ENCODE data around the gene C2orf80.
"Not testable (repeated sequence)": the region's sequence is repeated elsewhere in the genome, so short reads cannot be mapped to it uniquely, and the experiment has no call there.

C2orf80 gene

DNA sequence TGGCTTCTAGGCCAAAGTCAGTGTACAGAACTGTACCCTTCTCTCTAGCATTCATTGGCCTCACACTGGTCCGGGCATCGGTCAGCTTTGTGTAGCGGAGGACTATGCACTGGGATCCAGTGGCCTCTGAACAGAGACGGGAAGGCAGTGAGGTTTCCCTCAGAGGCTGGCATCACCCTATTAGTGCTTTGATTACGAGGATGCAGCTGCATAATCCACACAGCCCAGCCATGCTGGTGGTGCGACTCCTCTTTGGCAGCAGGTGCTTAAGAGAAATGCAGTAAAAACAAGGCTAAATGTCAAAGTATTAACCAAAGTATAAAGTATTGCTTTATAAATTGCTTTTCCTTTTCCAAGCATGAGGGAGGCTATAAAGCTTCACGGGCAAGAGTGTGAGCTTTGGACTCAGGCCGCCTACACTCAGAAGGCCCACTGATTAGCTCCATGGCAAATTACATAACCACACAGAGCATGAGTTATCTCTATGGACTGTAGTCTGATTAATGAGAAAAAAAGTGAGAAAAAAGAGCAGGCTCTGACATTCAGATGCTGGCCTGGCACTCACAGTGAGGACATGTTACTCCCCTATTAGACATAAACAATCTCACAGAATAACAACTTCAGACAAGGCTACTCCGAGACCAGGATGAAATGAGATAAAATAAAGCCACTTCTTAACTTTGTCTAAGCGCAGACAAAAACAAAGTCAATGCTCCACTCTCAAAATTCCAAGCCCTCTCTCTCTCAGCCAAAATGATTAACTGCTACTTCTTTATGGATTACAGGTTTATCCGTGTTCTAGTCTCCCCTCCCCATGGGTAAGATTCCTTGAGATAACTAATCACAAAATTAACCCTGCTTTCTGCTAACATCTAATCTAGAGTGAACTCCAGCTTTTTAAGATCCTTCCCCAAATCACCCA lies 53.8 kb downstream of the C2orf80 start:
- DNase-seq (ENCODE audit: low spot score): no peak

DNA sequence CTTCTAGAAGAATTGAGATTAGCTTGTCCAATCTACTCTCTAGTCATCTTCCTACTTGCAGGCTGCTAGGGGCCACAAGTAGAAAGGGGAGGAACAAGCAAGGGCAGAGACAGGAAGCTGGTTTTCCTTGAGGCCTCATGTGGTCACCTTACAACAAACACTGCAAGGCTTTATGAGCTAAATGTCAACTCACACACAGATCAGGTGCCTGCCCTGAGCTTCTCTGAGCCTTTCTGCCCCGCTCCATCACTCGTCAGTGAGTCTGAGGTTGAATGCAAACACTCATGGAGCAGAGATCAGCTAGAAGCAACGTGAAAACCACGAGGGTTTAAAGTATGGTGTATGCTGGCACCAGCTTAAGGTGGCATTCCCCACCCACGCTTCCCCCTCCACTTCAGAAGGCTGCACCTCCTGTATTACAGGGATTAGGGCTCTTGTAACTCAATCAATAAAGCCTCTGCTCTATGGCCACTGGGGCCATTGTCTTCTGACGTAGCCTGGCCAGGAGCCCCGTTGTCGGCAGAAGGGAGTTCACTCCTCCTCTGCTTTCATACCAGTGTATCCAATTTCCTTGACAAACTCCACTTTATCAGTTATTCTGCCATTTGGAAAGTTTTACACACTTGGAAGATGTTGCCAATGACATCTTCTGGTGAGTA lies 54.8 kb downstream of the C2orf80 start:
- no peak for DNase-seq (ENCODE audit: low spot score)

DNA sequence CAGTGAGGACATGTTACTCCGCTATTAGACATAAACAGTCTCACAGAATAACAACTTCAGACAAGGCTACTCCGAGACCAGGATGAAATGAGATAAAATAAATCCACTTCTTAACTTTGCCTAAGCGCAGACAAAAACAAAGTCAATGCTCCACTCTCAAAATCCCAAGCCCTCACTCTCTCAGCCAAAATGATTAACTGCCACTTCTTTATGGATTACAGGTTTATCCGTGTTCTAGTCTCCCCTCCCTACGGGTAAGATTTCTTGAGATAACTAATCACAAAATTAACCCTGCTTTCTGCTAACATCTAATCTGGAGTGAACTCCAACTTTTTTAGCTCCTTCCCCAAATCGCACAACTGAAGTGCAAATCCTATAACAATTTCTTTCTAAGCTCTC lies 59.1 kb downstream of the C2orf80 start:
- DNase-seq (ENCODE audit: low spot score): no peak

- no peak for DNase-seq (ENCODE audit: low spot score)
These were observed 59.8 kb downstream of the C2orf80 start, which contains the start of gene CRYGC for GRCh38 chr2:208129744-208130711. Gene CRYGC (minus strand): TSS chr2:208129828. CDS start chr2:208129792, 36 bp downstream.

- DNase-seq (ENCODE audit: low spot score): no peak
These were observed 61.7 kb downstream of the C2orf80 start for GRCh38 chr2:208128136-208128535.

DNA sequence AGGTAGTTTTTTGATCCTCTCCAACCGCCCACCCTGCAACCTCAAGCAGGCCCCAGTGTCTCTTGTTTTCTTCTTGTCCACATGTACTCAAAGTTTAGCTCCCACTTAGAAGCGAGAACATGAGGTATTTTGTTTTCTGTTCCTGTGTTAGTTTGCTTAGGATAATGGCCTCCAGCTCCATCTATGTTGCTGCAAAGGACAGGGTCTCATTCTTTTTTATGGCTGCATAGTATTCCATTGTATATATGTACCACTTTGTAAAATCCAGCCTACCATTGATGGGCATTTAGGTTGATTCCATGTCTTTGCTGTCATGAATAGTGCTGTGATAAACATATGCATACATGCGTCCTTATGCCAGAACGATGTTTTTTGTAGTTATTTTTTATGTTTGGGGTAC lies 62.7 kb downstream of the C2orf80 start:
- no peak for DNase-seq (ENCODE audit: low spot score)

DNA sequence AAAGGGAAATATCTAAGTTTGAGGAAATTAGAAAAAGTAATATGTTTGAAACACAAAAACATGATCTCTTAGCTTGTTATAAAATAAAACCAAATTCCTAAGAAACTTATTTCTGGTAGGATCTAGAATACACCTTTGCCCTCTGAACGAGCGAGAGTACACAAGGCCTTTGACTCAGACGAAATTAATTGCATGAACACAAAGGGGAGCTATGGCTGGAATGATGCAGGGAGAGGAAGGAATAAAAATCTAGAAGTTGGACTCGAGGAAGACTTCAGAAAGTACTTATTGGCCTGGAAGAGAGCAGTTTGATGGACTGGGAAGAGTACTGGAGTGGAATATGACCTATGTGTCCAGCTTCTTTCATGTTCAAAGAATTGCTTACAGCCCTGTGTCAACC lies 64.6 kb downstream of the C2orf80 start:
- DNase-seq (ENCODE audit: low spot score): no peak

DNA sequence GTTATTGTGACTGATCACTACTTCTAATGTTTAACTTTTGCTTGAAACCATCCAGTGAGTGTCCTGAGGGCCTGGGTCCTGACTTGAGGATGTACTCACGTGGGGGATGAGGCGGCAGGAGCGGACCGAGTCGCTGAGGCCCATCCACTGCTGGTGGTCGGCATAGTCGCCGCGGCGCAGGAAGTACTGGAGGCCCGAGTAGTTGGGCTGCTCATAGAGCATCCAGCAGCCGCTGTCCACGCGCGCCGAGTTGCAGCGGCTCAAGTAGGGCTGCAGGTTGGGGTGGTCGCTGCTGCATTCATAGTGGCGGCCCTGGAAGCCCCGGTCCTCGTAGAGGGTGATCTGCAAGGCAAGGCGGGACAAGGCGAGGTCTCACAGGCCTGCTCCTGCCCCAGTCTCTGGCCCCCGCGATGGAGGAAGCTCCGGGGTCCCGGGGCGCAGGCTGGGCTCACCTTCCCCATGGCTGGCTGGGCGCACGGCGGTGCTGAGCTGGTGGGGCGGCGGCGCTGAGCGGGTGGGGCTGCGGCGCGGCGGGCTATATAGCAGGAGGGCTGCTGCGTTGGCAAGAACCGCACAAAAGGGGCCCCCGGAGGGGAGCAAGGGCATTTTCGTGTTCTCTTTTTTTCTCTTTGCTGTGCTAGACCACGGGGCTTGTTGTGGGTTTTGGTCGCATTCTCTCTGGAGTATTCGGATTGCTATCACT lies 65.7 kb downstream of the C2orf80 start, which contains the start of gene CRYGD:
CRYGD (minus strand) TSS at position 512 of the 703 bp plus-strand sequence; CDS start at position 461, 51 bp downstream.
- not testable (repeated sequence) for DNase-seq (ENCODE audit: low spot score)

DNA sequence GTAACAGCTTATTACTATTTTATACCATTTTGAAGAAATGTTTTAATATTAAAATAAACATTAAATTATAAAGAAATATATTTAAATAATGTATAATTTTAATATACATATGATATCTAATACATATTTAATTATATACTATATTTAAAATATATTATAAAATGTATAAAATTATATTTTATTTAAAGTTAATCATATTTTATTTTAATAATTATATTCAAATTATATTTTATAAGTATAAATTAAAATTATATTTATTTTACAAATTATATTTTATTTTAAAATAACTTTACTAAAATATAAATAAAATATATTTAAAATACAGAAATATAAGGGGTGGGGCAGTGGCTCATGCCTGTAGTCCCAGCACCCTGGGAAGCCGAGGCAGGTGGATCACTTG lies 67.6 kb downstream of the C2orf80 start:
- DNase-seq (ENCODE audit: low spot score): no peak

- peak; percentile 10 for DNase-seq (ENCODE audit: low spot score)
These were observed 70.9 kb downstream of the C2orf80 start for GRCh38 chr2:208118918-208119317.

DNA sequence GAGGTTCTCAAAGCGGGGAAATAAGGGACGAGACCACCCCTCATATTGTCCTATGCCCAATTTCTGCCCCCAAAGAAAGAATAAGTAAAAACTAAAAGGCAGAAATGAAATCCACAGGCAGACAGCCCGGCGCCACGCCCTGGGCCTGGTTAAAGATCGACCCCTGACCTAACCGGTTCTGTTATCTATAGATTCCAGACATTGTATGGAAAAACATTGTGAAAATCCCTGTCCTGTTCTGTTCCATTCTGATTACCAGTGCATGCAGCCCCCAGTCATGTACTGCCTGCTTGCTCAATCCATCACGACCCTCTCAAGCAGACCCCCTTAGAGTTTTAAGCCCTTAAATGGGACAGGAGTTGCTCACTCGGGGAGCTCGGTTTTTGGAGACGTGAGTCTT lies 72.4 kb downstream of the C2orf80 start:
- DNase-seq (ENCODE audit: low spot score): not testable (repeated sequence)
